Neural cell (in vitro differentiated cells): ENCODE data around the gene TEN1. TPM values are rescaled to one million over a fixed set of nuclear protein-coding genes. Genes with fewer than 3 reads are reported as not detected.

Source experiments
- H2AFZ ChIP-seq: fragments of 200-600, 300-800 bp; sonication (generic), shearing (Covaris generic); 2 replicates; pipeline ENCODE4 v1.6.0; 2014; ENCODE audit warnings: low read depth, mild to moderate bottlenecking, antibody characterized with exemption, low read length, moderate library complexity
- H3F3A ChIP-seq: fragments of 200-600 bp; shearing (Covaris generic); 2 replicates; pipeline ENCODE4 v1.6.1; 2016; ENCODE audit warnings: mild to moderate bottlenecking, moderate library complexity, mixed read lengths, antibody characterized with exemption, low read length; ENCODE audit not compliant: insufficient read depth, poor library complexity, severe bottlenecking
- H3K27ac ChIP-seq: fragments of 200-600, 300-800 bp; sonication (generic), shearing (Covaris generic); 2 replicates; pipeline ENCODE4 v1.5.1; 2014; ENCODE audit warnings: mild to moderate bottlenecking, low read length, moderate library complexity
- H3K27me3 ChIP-seq: fragments of 300-800, 200-600 bp; sonication (generic), shearing (Covaris generic); 2 replicates; pipeline ENCODE4 v1.6.0; 2014; ENCODE audit warnings: mild to moderate bottlenecking, low read depth, low read length, moderate library complexity; ENCODE audit not compliant: insufficient read depth
- H3K36me3 ChIP-seq: fragments of 300-800, 200-600 bp; sonication (generic), shearing (Covaris generic); 2 replicates; pipeline ENCODE4 v1.5.1; 2014; ENCODE audit warnings: mild to moderate bottlenecking, antibody characterized with exemption, low read length, moderate library complexity; ENCODE audit not compliant: insufficient read depth
- H3K4me2 ChIP-seq: fragments of 300-800, 200-600 bp; sonication (generic), shearing (Covaris generic); 2 replicates; pipeline ENCODE4 v1.6.0; 2014; ENCODE audit warnings: mild to moderate bottlenecking, low read length
- H3K4me3 ChIP-seq: fragments of 300-800, 200-600 bp; sonication (generic), shearing (Covaris generic); 2 replicates; pipeline ENCODE4 v1.5.1; 2014; ENCODE audit warnings: mild to moderate bottlenecking, low read length, moderate library complexity
- H3K79me2 ChIP-seq: fragments of 200-600 bp; shearing (Covaris generic); replicated peaks from 2 replicates; pipeline ENCODE4 v1.6.0; 2014; ENCODE audit warnings: mild to moderate bottlenecking, low read length, moderate library complexity; ENCODE audit not compliant: insufficient read depth
- H3K9ac ChIP-seq: fragments of 300-800, 200-600 bp; sonication (generic), shearing (Covaris generic); 2 replicates; pipeline ENCODE4 v1.6.1; 2016; ENCODE audit warnings: mild to moderate bottlenecking, low read length, mixed read lengths
- H3K9me2 ChIP-seq: fragments of 200-600 bp; shearing (Covaris generic); 2 replicates; pipeline ENCODE4 v1.6.1; 2016; ENCODE audit warnings: mild to moderate bottlenecking, low read length, mixed read lengths; ENCODE audit not compliant: insufficient read depth
- H3K9me3 ChIP-seq: fragments of 200-600, 300-800 bp; sonication (generic), shearing (Covaris generic); 2 replicates; pipeline ENCODE4 v1.6.1; 2016; ENCODE audit warnings: mild to moderate bottlenecking, mixed run types, low read length, moderate library complexity, mixed read lengths
- H4K20me1 ChIP-seq: fragments of 200-600 bp; shearing (Covaris generic); 2 replicates; pipeline ENCODE4 v1.6.1; 2016; ENCODE audit warnings: mild to moderate bottlenecking, mixed run types; ENCODE audit not compliant: insufficient read depth
- CTCF ChIP-seq: fragments of 450-650 bp; IDR thresholded peaks from 2 replicates; pipeline ENCODE4 v1.5.1; 2014; ENCODE audit warnings: antibody characterized with exemption, mild to moderate bottlenecking, moderate library complexity; ENCODE audit not compliant: poor library complexity, severe bottlenecking
- EP300 ChIP-seq: fragments of 450-650 bp; conservative IDR thresholded peaks from 2 replicates; pipeline ENCODE4 v1.6.1; 2014; ENCODE audit warnings: antibody characterized with exemption, mild to moderate bottlenecking, moderate library complexity; ENCODE audit not compliant: poor library complexity, severe bottlenecking
- EZH2 ChIP-seq: fragments of 200-600, 300-800 bp; shearing (Covaris generic), sonication (generic); IDR thresholded peaks from 2 replicates; pipeline ENCODE4 v1.6.1; 2014; ENCODE audit warnings: antibody characterized with exemption, low read length, borderline replicate concordance, mild to moderate bottlenecking; ENCODE audit not compliant: insufficient read depth, poor library complexity, severe bottlenecking
- MXI1 ChIP-seq: fragments of 450-650 bp; conservative IDR thresholded peaks from 2 replicates; pipeline ENCODE4 v1.6.1; 2014; ENCODE audit warnings: antibody characterized with exemption, mild to moderate bottlenecking; ENCODE audit not compliant: poor library complexity, severe bottlenecking
- POLR2AphosphoS5 ChIP-seq: IDR thresholded peaks from 2 replicates; pipeline ENCODE4 v1.6.1; 2012
- RAD21 ChIP-seq: fragments of 450-650 bp; conservative IDR thresholded peaks from 2 replicates; pipeline ENCODE4 v1.6.1; 2014; ENCODE audit warnings: antibody characterized with exemption, mild to moderate bottlenecking, moderate library complexity
- REST ChIP-seq: IDR thresholded peaks from 2 replicates; pipeline ENCODE4 v1.6.1; 2012; ENCODE audit warnings: borderline replicate concordance
- SMC3 ChIP-seq: fragments of 450-650 bp; conservative IDR thresholded peaks from 2 replicates; pipeline ENCODE4 v1.6.1; 2014; ENCODE audit warnings: antibody characterized with exemption, mild to moderate bottlenecking, moderate library complexity; ENCODE audit not compliant: poor library complexity
- TAF1 ChIP-seq: IDR thresholded peaks from 2 replicates; pipeline ENCODE4 v1.6.1; 2012; ENCODE audit warnings: low read depth
- polyA plus RNA-seq: library from polyadenylated mRNA; depleted of rRNA; stranded (reverse); fragments of >200 nt; gene quantifications from 2 replicates; pipeline ENCODE4 v1.2.3, GENCODE V29; 2014

TEN1 gene
- polyA plus RNA-seq, 1 donor from 2014 or later, result 33.1 TPM

- no peaks in the 10 kb centered on the region for H3K9me2 ChIP-seq
- TF ChIP-seq MXI1, result no peak
- TF ChIP-seq SMC3, result no peak
- no peak for TF ChIP-seq CTCF
- TF ChIP-seq POLR2AphosphoS5, result no peak
- TF ChIP-seq RAD21, result no peak
- no peak for TF ChIP-seq EZH2
- no peak for TF ChIP-seq REST
- no peak for TF ChIP-seq TAF1
- no peak for TF ChIP-seq EP300
- no peaks in the 10 kb centered on the region for H3K36me3 ChIP-seq
- H2AFZ ChIP-seq, result no peak overlapping the region
- H3K4me2 ChIP-seq, result no peak overlapping the region
- H3F3A ChIP-seq, result no peaks in the 10 kb centered on the region
- H3K4me3 ChIP-seq, result no peak overlapping the region
- H3K27me3 ChIP-seq, result no peaks in the 10 kb centered on the region
- H4K20me1 ChIP-seq, result no peaks in the 10 kb centered on the region
- no peaks in the 10 kb centered on the region for H3K79me2 ChIP-seq
- no peak overlapping the region for H3K9ac ChIP-seq
- H3K9me3 ChIP-seq, result no peaks in the 10 kb centered on the region
- H3K27ac ChIP-seq, result no peak overlapping the region
These were observed 35.9 kb downstream of the TEN1 start for GRCh38 chr17:76014925-76015261.

GRCh38 chr17:76017481-76018339 is 38.7 kb downstream of the TEN1 start:
- Histone ChIP-seq H3K27ac (no peak overlapping the region), H3K4me2 (no peak overlapping the region), H3K4me3 (no peak overlapping the region), H3K27me3 (no peaks in the 10 kb centered on the region), H3K9me3 (no peaks in the 10 kb centered on the region), H3K9me2 (no peaks in the 10 kb centered on the region), H4K20me1 (no peaks in the 10 kb centered on the region), H3K36me3 (no peaks in the 10 kb centered on the region), H3K79me2 (no peaks in the 10 kb centered on the region), H2AFZ (no peak overlapping the region), H3K9ac (no peak overlapping the region), H3F3A (no peaks in the 10 kb centered on the region)
- TF ChIP-seq CTCF (no peak), TAF1 (no peak), REST (no peak), EZH2 (no peak), EP300 (no peak), RAD21 (no peak), MXI1 (no peak), SMC3 (no peak), POLR2AphosphoS5 (no peak)
